Stimulated activated CD8-positive, alpha-beta memory T cell treated with anti-CD3 and anti-CD28 coated beads, Interleukin-12 subunit alpha, Interleukin-12 subunit beta, amount 100 ng/mL, for 24 hours (primary cell): Measurements from ENCODE around the gene PRRC2B.
"Not testable (repeated sequence)": the region's sequence is repeated elsewhere in the genome, so short reads cannot be mapped to it uniquely, and the experiment has no call there.

ENCODE experiments used
- DNase-seq: peaks from one replicate; pipeline ENCODE4 v3.0.0-alpha.2; 2020; ENCODE audit errors: extremely low read depth

Gene PRRC2B

DNA sequence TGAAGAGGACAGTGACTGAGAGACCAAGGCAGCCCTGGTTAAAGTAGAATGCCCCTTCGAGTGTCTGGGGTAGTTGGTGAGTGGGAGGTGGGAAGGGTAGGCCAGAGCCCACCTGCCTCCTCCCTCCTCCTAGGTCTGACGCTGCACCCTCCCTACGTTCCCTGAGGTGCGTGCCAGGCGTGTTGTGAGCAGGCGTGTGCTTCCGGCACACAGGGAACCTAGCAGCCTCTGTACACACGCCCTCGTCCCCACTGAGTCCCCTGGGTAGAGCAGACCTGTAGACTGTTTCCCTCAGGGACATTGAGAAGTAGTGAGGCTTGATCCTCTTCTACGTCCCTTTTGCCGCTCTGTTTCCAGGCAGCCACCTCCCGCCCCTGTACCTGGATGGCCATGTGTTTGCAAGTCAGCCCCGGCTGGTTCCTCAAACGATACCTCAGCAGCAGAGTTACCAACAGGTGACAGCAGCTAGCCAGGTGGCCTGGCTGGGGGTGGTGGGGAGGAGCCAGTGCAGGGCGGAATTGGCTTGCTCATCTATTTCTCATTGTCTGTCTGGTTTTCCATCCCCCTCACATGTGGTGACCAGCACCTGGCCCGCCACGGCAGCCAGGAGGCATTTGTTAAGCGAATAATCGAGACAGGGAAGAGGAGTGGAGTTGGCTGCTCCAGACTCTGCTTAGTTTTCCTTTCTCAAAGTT is 92.0 kb downstream of the PRRC2B start:
- no peak for DNase-seq

DNA sequence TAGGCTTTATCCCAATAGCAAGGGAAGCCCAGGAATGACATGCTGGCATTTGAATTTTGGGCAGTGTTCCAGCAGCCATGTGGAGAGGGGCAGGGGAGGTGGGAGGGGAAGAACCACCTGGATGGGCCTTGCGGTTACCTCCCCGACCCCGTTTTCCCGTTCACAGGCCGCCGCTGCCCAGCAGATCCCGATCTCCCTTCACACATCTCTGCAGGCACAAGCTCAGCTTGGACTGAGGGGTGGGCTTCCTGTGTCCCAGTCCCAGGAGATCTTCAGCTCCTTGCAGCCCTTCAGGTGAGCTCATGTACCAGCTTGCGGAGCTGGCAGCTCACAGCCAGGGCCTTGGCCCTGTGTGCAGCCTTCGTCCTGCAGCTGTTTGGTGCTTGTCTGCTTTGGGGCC is 93.1 kb downstream of the PRRC2B start:
- DNase-seq = no peak

DNA sequence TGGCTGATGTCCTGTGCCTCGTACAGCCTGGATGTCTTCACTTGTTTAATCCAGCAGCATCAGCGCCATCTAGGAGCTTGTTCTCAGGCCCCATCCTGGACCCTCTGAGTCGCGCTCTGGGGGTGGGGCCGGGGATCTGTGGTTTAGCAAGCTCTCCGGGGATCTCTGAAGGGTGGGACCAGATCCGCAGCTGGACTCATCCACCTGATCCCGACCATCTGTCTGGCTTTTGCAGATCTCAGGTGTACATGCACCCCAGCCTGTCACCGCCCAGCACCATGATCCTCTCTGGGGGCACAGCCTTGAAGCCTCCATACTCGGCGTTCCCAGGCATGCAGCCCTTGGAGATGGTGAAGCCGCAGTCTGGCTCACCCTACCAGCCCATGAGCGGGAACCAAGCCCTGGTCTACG is 93.7 kb downstream of the PRRC2B start:
- no peak for DNase-seq

DNA sequence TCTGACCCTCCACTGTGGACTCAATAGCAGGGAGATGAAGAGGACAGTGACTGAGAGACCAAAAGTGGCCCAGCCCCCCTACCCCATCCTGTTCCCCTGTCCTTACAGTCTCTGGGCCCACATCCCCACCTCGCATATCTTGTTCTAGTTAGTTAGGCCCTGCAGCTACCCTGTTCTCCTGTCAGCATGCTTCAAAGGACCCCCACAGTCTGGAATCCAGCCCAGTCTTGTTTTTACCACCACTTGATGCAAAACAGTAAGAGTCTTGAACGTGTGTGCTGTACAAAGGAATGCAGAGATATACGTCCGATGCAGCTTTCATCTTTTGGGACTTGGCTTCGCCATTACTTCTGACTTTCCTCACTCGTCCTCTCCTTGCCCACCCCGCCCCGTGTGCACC is 96.6 kb downstream of the PRRC2B start:
- no peak for DNase-seq

DNA sequence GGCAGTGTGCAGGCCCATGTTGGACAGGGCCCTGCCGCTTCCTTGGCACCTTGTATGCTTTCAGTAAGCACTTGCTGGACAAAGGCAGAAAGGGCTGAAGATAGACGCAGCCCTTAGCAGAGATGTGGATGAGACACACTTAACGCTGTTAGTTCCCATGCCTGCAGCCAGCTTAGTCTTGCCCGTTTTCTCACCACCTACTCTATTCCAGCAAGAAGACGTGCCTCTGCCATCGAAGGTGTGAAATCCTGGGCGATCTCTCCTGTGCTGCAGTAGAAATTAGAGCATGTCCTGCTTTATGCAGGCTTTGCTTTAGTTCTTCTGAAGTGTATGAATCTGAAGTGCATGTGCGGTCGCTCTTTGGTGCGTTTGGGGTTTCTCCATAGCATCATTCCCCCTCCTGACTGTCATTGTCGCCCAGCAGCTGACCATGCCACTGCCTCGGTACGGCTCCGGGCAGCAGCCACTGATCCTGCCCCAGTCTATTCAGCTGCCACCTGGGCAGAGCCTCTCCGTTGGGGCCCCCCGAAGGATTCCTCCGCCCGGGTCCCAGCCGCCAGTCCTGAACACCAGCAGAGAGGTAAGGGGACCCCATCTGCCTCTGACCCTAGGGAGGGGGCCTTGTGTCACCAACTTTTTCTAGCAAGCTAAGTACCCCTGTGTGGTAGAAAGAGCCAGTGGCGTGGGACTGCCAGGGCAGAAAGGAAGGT is 97.3 kb downstream of the PRRC2B start:
- no peak for DNase-seq

DNA sequence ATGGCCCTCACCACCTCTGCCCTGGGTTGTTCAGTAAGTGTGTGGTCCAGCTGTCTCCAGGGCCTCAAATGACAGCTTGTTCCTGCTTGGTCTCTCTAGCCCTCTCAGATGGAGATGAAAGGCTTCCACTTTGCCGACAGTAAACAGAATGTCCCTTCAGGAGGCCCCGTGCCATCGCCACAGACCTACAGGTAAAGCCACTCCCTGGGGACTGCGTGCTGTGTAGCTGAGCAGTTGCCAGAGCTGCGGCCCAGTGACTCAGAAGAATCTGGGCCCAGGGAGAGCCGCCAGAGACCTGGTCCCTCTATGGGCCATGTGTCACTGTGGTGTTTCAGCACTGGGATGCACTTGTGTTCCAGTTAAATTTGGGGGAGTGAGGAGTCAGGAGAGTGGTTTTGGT is 98.2 kb downstream of the PRRC2B start:
- DNase-seq = no peak

DNA sequence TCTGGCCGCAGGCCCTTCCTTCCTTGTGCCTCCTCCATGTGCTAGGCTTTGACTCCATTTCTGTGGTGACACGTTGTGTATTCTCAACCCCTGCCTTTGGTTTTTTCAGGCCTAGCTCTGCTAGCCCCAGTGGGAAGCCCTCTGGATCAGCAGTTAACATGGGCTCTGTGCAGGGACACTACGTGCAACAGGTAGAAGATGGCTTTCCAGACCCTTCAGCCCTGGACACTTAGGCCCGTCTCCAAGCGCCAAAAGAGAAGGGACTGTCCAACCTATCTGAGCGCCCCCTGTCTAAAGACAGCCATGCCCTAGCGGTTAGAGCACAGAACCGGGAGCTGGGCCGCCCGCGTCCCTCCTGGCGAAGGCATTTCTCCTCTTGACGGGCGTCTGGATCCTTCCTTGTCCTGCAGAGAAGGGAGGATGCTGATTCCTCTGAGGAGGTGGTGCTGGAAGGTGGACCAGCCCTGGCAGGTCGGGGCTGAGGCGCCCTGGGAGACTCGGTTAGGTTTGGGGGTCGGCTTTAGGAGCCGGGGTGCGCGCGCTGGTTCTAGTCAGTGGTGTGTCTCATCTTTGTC is 100.5 kb downstream of the PRRC2B start:
- no peak for DNase-seq

DNA sequence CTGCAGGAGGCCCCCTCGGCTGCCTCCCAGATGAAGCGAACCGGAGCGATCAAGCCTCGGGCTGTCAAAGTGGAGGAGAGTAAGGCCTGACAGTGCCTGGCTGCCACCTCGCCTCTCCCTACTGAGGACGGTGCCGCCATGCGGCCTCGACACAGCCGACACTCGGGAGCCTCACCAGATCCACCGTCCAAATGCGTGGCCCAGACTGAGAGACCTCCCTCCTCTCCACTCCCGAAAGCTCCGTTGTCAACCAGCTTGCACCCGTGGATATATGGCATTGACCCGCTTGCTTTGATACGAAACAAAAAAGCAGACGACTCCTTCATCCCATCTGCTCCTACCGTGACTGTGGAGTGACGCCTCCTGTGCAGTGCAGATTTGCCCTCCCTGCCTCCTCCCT is 101.9 kb downstream of the PRRC2B start:
- no peak for DNase-seq

DNA sequence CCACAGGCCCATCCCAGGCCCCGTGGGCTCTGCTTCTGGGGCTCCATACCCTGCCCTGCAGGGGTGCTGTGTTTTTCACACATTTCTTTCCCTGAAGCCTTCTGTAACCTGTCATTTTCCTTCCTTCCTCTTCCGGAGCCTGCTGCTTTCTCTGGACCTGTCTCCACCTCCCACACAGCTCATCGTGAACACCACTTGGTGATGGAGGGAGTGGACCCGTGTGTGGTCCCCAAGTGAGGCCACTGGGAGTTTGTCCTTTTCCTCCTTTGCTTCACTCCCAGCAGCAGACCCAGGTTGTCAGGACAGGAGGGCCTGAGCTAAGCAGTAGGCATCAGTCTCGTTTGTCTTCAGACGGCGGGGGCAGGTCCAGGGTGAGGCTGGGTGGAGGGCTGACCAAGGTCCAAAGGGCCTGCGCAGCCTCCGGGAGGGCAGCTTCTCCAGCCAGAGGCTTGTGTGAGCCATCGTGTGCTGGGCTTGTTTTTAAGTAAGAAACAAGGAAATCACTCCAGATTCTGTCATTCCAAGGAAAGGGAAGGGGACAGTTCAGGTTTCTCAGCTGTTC is 103.0 kb downstream of the PRRC2B start:
- DNase-seq = no peak

DNA sequence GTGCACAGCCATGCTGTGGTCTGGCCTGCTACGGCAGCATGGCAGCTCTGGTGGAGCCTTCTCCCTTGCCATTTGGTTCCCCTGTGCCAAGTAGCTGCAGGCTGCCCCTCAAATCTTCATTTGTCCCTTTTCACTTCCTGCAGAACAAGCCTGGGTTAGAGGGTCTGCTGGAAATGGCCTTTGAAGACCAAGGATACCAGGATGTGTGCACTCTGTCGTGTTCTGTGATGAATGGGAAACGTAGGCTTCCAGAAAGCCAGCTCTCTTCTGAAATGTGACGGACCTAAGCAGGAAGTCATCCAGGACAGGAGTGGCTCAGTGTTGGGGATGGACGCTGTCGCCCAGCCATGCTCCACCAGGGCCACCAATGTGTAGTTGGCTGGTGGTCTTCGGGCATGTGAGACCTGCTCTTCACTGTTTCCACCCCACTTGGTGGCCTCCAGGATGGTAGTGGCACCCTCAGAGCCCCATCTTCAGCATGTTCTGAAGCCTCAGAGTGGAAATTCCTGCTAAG is 105.4 kb downstream of the PRRC2B start:
- DNase-seq = no peak

DNA sequence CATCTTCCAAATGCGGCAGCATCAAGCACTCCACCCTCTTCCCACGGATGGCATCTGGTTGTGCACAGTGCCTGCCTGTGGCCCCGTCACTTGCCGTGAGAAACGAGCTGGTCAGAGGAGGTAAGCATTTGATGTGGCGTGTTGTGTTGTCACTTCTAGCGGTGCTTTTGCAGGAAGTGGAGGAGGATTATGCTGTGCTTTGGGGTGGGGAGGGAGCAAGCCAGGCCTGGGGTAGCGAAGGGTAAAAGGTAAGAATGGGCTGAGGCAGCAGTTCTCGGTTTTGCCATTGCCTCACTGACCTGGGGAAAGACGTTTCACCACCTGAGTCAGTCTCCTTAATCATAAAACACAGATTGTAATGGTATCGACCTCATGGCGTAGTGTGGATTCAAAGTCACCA is 106.5 kb downstream of the PRRC2B start:
- DNase-seq = no peak

DNA sequence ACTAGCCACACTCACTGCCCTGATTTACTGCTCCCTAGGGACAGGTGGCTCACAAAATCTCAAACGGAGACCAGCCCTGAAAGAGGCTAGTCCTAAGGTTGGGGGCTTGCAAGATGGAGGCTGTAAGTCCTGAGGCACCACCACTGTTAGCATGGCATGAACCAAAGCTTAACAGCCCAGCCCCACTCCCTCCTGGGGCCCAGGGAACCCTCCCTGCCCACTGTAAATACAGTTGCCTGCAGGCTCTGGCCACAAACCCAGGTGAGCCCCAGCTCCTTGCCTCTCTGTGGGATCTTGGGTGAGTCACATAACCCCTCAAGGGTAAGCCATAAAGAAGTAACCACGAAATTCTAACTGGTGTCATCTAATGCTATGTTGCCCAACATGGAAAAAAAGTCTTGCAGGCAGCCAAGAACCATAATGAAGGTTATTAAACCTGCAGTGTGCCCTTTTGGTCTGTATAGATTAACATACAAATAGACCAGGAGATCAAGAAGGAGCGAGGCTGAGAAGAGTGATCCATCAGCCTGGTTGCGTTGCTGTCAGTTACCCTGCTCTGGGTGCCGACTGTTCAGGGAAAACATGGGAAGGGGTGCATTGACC is 107.2 kb downstream of the PRRC2B start:
- peak; percentile 39 for DNase-seq

DNA sequence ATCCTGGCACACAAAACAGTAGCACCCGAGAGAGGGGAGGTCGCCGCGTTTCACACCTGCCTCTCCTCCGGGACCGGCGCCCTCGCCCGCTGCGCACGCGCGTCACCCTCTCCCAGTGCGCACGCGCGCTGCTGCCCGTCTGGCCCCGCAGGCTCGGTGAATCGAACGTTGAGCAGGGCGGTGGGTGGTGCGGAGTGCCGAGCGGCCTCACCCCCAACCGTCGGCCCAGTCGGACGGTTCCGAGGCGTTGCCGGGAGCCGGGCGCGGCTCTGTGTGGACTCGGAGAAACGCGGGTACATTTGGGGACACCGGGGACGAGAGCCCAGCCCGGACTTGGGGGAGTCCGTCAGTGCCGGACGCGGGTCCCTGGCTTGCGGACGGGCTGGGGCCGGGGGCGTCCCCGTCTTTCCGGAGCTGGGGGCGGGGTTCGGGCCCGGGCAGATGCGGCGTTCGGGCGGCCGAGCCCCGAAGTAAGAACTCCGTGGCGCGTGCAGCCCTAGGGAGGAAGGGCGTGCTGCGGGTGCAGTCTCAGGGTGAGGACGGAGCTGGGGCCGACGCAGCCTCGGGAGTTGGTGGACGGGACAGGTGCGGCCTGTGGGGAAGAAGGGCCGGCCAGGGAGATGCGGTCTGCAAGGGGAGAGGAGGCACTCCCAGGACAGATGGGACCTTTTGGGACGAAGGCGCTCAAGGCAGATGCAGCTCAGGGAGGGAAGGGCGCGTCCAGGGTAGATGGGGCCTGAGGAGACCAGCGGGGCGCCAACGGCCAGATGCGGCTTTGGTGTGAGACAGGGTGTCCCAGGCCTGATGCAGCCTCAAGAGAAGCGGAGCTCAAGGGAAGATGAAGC is 109.1 kb downstream of the PRRC2B start, which contains the start of gene POMT1:
Gene POMT1, plus strand, starts transcription at position 138 of the 845 bp plus-strand sequence. CDS start 1,301 bp downstream, outside the sequence.
- peak; percentile 62 for DNase-seq

DNA sequence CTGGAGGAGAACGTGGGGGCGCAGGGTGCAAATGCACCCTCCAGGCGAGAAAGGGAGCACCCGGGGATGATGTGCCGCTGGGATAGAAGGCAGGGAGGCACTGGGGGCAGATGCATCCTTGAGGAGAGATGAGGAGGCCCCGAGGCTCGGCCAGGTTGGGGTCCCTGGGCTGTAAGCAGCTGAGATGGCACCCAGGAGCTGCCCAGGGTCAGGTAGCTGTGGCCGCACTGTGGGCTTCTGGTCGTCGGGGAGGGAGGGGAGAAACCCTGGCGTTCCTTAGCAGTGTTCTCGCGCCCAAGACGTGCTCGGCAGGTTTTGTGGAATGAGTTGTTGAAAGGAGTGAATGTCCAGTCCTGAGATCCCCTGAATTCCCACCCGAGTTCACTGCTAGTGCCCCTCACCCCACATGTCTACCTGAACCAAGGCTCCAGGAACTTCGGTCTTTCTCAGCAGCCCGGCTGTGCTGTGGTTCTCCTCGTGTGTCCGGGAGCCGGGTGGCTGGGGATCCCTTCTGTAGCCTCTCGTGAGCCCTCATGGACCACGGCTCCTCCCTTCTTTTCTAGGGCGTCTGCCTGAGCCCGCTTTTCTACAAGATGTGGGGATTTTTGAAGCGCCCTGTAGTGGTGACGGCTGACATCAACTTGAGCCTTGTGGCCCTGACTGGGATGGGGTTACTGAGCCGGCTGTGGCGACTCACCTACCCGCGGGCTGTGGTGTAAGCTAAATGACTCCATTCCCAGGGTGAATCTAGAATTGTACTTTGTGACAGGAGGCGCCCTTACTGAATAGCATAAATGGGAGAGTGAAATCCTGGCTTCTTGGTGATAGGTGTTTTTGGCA is 110.0 kb downstream of the PRRC2B start:
- DNase-seq = no peak

DNA sequence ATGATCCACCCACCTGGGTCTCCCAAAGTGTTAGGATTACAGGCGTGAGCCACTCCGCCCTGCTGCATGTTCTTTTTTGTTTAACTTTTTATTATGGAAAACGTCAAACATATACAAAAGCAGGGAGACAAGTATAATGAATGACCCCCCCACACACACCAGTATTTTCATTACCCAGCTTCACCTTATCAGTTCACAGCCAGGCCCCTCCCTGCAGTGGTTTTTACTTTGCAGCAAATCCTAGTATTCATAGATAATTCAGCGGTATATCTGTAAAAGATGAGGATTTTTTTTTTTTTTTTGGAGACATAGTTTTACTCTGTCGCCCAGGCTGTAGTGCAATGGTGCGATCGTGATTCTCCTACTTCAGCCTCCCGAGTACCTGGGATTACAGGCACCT is 111.1 kb downstream of the PRRC2B start:
- no peak for DNase-seq

DNA sequence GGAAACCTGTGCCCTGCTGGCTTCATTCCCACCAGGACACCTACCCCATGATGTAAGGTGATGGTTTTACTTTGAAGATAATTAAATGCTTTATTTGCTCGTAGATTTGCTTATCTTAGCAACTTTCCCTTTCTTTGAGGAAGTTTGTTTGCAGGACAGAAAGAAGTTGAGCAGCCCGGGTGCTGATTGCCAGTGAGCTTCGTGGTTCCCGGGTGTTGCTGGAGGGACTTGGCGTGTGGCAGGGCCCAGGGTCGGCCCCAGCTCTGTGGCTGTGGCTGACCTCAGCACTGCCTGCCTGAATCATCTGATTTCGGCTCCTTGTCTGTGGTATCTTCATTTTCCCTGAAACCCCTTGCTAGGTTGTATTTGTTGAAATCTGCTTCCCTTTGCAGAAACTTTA is 117.5 kb downstream of the PRRC2B start:
- no peak for DNase-seq

DNA sequence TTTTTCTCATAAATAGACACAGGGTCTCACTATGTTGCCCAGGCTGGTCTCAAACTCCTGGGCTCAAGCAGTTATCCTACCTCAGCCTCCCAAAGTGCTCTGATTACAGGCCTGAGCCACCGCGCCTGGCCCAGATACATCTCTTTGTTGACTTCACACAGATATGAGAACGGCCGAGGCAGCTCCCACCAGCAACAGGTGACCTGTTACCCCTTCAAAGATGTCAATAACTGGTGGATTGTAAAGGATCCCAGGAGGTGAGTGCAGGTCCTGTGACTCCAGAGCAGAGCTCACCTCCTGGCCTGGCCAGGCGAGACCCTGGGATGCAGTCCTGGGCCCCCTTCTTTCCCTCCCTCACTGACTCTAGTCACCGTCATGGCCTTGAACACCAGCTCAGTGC is 118.0 kb downstream of the PRRC2B start:
- DNase-seq = no peak

DNA sequence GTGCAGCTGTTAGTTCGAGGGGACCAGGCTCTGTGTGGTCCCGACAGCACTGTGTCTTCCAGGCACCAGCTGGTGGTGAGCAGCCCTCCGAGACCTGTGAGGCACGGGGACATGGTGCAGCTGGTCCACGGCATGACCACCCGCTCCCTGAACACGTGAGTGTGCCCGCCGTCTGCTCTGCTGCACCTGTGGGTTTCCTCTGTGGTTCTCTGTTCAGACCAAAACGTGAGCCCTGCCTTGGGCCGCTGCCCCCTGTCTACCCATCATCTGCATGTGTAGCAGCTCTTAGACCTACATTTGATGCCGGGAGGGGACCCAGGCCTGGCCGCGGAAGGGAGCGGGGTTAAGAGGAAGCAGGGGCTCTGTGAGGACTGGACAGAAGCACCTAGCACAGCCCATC is 119.3 kb downstream of the PRRC2B start:
- DNase-seq = no peak

DNA sequence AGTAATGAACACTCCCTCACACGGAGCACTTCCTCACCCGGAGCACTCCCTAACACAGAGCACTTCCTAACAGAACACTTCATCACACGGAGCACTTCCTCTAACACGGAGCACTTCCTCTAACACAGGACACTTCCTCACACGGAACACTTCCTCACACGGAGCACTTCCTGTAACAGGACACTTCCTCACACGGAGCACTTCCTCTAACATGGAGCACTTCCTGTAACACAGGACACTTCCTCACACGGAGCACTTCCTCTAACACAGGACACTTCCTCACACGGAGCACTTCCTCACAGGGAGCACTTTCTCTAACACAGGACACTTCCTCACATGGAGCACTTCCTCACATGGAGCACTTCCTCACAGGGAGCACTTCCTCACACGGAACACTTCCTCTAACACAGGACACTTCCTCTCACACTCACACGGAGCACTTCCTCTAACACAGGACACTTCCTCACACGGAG is 121.7 kb downstream of the PRRC2B start:
- not testable (repeated sequence) for DNase-seq

DNA sequence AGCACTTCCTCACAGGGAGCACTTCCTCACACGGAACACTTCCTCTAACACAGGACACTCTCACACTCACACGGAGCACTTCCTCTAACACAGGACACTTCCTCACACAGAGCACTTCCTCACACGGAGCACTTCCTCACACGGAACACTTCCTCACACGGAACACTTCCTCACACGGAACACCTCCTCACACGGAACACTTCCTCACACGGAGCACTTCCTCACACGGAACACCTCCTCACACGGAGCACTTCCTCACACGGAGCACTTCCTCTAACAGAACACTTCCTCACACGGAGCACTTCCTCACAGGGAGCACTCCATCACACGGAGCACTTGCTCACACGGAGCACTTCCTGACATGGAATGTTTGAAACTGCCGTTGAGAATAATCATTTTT is 122.2 kb downstream of the PRRC2B start:
- DNase-seq = no peak
